Measurements from ENCODE around the gene COL27A1. TPM values are rescaled to one million over a fixed set of nuclear protein-coding genes. Genes with fewer than 3 reads are reported as not detected.

Gene COL27A1
- polyA plus RNA-seq, 3 donors from 2014 or later: not detected

- Mint-ChIP-seq H3K27ac (no peak overlapping the region), H3K27me3 (ENCODE audit: low read depth in 3 of 3) (peaks cover 0 to 10% (median 2%) of the 10 kb centered on the region in 3 donors), H3K9me3 (no peaks in the 10 kb centered on the region), H3K4me3 (no peak overlapping the region), H3K4me1 (no peaks in the 10 kb centered on the region), H3K36me3 (no peaks in the 10 kb centered on the region)
- no peak for DNase-seq
Measured at GRCh38 chr9:114163517-114163951, 8.2 kb downstream of the COL27A1 start.

DNA sequence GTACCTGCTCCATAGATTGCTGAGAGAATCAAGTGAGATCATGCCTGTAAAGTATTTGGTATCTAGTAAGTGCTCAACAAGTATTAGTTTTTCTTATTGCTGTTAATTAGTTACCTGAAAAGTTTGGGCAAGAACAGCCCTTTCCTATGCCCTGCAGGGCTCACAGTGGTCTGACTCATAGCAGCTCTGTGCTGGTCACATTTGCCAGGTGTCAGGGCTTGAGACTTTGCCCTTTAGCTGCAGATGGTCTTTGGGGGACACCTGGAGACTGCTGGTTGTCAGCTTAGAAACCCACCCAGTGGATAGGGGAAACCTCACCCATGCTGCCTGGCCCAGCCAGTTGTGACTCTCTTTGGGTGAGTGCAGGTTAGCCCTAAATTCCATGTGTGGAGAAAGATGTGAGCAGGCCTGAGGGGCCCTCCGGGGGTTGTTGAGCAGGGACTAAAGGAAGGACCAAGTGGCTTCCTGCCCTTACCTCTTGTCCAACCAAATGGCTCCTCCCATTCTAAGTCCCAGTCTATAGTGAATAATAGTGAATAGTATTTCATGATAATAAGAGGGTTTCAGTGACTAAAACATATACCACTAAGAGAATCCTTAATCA, 9.0 kb downstream of the COL27A1 start:
- Mint-ChIP-seq H3K27me3 (ENCODE audit: low read depth in 3 of 3) (peaks cover 0 to 10% (median 2%) of the 10 kb centered on the region in 3 donors), H3K9me3 (no peaks in the 10 kb centered on the region), H3K4me1 (no peaks in the 10 kb centered on the region), H3K4me3 (no peak overlapping the region), H3K27ac (no peak overlapping the region), H3K36me3 (no peaks in the 10 kb centered on the region)
- no peak for DNase-seq

- H3K9me3 Mint-ChIP-seq: no peaks in the 10 kb centered on the region
- no peaks in the 10 kb centered on the region for H3K36me3 Mint-ChIP-seq
- no peak overlapping the region for H3K27ac Mint-ChIP-seq
- H3K27me3 Mint-ChIP-seq (ENCODE audit: low read depth in 3 of 3): peaks cover 0 to 7% (median 2%) of the 10 kb centered on the region in 3 donors
- no peaks in the 10 kb centered on the region for H3K4me1 Mint-ChIP-seq
- DNase-seq: no peak
- no peak overlapping the region for H3K4me3 Mint-ChIP-seq
Measured at GRCh38 chr9:114165407-114166102, 10.2 kb downstream of the COL27A1 start.

- H3K27ac Mint-ChIP-seq: no peak overlapping the region
- peaks cover 0 to 7% (median 2%) of the 10 kb centered on the region in 3 donors for H3K27me3 Mint-ChIP-seq (ENCODE audit: low read depth in 3 of 3)
- H3K36me3 Mint-ChIP-seq: no peaks in the 10 kb centered on the region
- no peaks in the 10 kb centered on the region for H3K4me1 Mint-ChIP-seq
- DNase-seq: no peak
- no peak overlapping the region for H3K4me3 Mint-ChIP-seq
- no peaks in the 10 kb centered on the region for H3K9me3 Mint-ChIP-seq
Measured at GRCh38 chr9:114166103-114166470, 10.8 kb downstream of the COL27A1 start.

GRCh38 chr9:114166614-114167572, 11.6 kb downstream of the COL27A1 start:
- no peaks in the 10 kb centered on the region for H3K4me1 Mint-ChIP-seq
- no peaks in the 10 kb centered on the region for H3K36me3 Mint-ChIP-seq
- no peak for DNase-seq
- no peak overlapping the region for H3K27ac Mint-ChIP-seq
- H3K4me3 Mint-ChIP-seq: no peak overlapping the region
- no peaks in the 10 kb centered on the region for H3K9me3 Mint-ChIP-seq
- H3K27me3 Mint-ChIP-seq (ENCODE audit: low read depth in 3 of 3): peaks cover 0 to 7% (median 5%) of the 10 kb centered on the region in 3 donors

GRCh38 chr9:114167591-114168091, 12.3 kb downstream of the COL27A1 start:
- Mint-ChIP-seq H3K27ac (no peak overlapping the region), H3K27me3 (ENCODE audit: low read depth in 3 of 3) (peaks cover 0 to 7% (median 5%) of the 10 kb centered on the region in 3 donors), H3K9me3 (no peaks in the 10 kb centered on the region), H3K4me1 (no peaks in the 10 kb centered on the region), H3K36me3 (no peaks in the 10 kb centered on the region), H3K4me3 (no peak overlapping the region)
- no peak for DNase-seq

DNA sequence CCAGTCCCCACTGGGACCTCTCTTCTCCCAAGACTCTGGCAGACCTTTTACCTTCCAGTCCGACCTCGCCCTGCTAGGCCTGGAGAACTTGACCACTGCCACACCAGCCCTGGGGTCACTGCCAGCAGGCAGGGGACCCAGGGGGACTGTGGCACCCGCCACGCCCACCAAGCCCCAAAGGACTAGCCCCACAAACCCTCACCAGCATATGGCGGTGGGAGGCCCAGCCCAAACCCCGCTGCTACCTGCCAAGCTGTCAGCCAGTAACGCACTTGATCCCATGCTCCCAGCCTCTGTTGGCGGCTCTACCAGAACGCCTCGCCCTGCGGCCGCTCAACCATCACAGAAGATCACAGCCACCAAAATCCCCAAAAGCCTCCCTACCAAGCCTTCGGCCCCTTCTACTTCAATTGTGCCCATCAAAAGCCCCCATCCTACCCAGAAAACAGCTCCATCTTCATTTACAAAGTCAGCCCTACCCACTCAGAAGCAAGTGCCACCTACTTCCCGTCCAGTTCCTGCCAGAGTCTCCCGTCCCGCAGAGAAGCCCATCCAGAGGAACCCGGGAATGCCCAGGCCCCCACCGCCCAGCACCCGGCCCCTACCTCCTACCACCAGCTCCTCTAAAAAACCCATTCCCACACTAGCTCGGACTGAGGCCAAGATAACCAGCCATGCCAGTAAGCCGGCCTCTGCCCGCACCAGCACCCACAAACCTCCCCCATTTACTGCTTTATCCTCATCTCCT, 13.1 kb downstream of the COL27A1 start:
- H3K27ac Mint-ChIP-seq: no peak overlapping the region
- no peak overlapping the region for H3K4me3 Mint-ChIP-seq
- no peaks in the 10 kb centered on the region for H3K4me1 Mint-ChIP-seq
- peaks cover 0 to 5% (median 3%) of the 10 kb centered on the region in 3 donors for H3K27me3 Mint-ChIP-seq (ENCODE audit: low read depth in 3 of 3)
- DNase-seq: no peak
- H3K9me3 Mint-ChIP-seq: no peaks in the 10 kb centered on the region
- H3K36me3 Mint-ChIP-seq: no peaks in the 10 kb centered on the region

DNA sequence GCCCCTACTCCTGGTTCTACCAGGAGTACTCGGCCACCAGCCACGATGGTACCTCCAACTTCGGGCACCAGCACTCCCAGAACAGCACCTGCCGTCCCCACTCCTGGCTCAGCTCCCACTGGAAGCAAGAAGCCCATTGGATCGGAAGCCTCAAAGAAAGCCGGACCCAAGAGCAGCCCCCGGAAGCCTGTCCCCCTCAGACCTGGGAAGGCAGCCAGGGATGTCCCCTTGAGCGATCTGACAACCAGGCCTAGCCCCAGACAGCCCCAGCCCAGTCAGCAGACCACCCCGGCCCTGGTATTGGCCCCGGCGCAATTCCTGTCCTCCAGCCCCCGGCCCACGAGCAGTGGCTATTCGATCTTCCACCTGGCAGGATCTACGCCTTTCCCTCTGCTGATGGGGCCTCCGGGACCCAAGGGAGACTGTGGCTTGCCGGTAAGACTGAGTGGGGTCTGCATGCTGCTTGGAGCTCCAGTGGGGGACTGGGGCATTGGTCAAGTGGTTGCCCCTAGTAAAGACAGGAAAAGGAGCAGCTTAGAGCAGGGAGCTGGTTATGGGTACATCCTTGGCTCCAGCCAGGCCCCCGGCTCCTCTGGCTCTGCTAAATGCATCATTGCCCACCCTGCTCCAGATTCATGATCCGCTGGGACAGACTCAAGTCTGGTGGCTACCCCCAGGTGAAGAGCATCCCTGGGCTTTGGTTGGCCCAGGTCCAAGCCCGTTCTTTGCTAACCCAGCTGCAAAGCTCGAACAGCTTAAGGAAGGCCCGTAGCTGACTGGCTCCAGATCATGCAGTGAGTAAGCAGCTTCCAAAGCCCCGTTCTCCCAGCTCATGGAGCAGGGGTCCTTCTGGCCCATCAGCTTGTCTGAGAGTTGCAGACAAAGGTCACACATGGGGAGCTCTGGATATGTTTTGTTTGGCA, 14.0 kb downstream of the COL27A1 start:
- Mint-ChIP-seq H3K27ac (no peak overlapping the region), H3K36me3 (no peaks in the 10 kb centered on the region), H3K27me3 (ENCODE audit: low read depth in 3 of 3) (peaks cover 0 to 7% (median 2%) of the 10 kb centered on the region in 3 donors), H3K4me3 (no peak overlapping the region), H3K9me3 (no peaks in the 10 kb centered on the region), H3K4me1 (no peaks in the 10 kb centered on the region)
- DNase-seq: no peak

GRCh38 chr9:114169952-114170770, 14.8 kb downstream of the COL27A1 start:
- DNase-seq: no peak
- no peaks in the 10 kb centered on the region for H3K36me3 Mint-ChIP-seq
- no peaks in the 10 kb centered on the region for H3K4me1 Mint-ChIP-seq
- H3K27ac Mint-ChIP-seq: no peak overlapping the region
- no peak overlapping the region for H3K4me3 Mint-ChIP-seq
- no peaks in the 10 kb centered on the region for H3K9me3 Mint-ChIP-seq
- peaks cover 0 to 7% (median 0%) of the 10 kb centered on the region in 3 donors for H3K27me3 Mint-ChIP-seq (ENCODE audit: low read depth in 3 of 3)

GRCh38 chr9:114170771-114171461, 15.6 kb downstream of the COL27A1 start:
- H3K4me1 Mint-ChIP-seq: no peaks in the 10 kb centered on the region
- H3K27ac Mint-ChIP-seq: no peak overlapping the region
- H3K36me3 Mint-ChIP-seq: no peaks in the 10 kb centered on the region
- no peak overlapping the region for H3K4me3 Mint-ChIP-seq
- no peaks in the 10 kb centered on the region for H3K9me3 Mint-ChIP-seq
- no peak for DNase-seq
- peaks cover 0 to 7% (median 0%) of the 10 kb centered on the region in 3 donors for H3K27me3 Mint-ChIP-seq (ENCODE audit: low read depth in 3 of 3)

DNA sequence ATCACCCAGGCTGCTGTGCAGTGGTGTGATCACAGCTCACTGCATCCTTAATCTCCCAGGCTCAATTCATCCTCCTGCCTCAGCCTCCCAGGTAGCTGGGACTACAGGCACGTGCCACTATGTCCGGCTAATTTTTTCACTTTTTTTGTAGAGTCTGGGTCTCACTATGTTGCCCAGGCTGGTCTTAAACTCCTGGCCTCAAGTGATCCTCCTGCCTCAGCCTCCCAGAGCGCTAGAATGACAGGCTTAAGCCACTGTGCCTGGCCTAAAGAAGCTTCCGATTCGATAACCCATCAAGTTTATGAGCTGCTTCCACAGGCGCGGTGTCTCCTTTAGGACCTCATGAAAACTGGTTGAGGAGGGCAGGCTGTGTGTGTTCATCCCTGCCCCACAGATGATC, 16.2 kb downstream of the COL27A1 start:
- DNase-seq: no peak
- Mint-ChIP-seq H3K4me3 (no peak overlapping the region), H3K27me3 (ENCODE audit: low read depth in 3 of 3) (peaks cover 0 to 7% (median 0%) of the 10 kb centered on the region in 3 donors), H3K4me1 (no peaks in the 10 kb centered on the region), H3K27ac (no peak overlapping the region), H3K36me3 (no peaks in the 10 kb centered on the region), H3K9me3 (no peaks in the 10 kb centered on the region)

Measured in immature natural killer cell (primary cell).